Stimulated activated effector memory CD8-positive, alpha-beta T cell treated with anti-CD3 and anti-CD28 coated beads, Interleukin-12 subunit alpha, Interleukin-12 subunit beta, amount 100 ng/mL, for 72 hours (primary cell): ENCODE measurements around the gene CDC42.

Source experiments
- ATAC-seq: fragments of 150-1000 bp; cut with Tn5 transposase; 2 replicates; pipeline ENCODE4 v1.10.0; 2021
- DNase-seq, 2 donors: peaks; one replicate each; pipeline ENCODE4 v3.0.0; 2021 to 2022; ENCODE audit warnings: low spot score in 2 of 2
- H3K27ac Mint-ChIP-seq: one replicate; pipeline ENCODE4 v1.8.0; 2022; ENCODE audit warnings: mild to moderate bottlenecking, mixed read lengths
- H3K36me3 Mint-ChIP-seq: one replicate; pipeline ENCODE4 v1.8.0; 2022; ENCODE audit warnings: mild to moderate bottlenecking, mixed read lengths
- H3K4me1 Mint-ChIP-seq: one replicate; pipeline ENCODE4 v1.8.0; 2022; ENCODE audit warnings: mixed read lengths
- H3K4me3 Mint-ChIP-seq: one replicate; pipeline ENCODE4 v1.8.0; 2022; ENCODE audit warnings: mild to moderate bottlenecking, mixed read lengths
- H3K9me3 Mint-ChIP-seq: one replicate; pipeline ENCODE4 v1.8.0; 2022; ENCODE audit warnings: mixed read lengths

The CDC42 gene

GRCh38 chr1:22121421-22121911 is 69.0 kb downstream of the CDC42 start:
- DNase-seq: no peak
- H3K9me3 Mint-ChIP-seq: no peaks in the 10 kb centered on the region
- H3K27ac Mint-ChIP-seq: peak overlapping the region; percentile 83
- no peak overlapping the region for H3K4me3 Mint-ChIP-seq
- H3K4me1 Mint-ChIP-seq: peaks cover 15% of the 10 kb centered on the region
- ATAC-seq: no peak
- peaks cover 41% of the 10 kb centered on the region for H3K36me3 Mint-ChIP-seq

DNA sequence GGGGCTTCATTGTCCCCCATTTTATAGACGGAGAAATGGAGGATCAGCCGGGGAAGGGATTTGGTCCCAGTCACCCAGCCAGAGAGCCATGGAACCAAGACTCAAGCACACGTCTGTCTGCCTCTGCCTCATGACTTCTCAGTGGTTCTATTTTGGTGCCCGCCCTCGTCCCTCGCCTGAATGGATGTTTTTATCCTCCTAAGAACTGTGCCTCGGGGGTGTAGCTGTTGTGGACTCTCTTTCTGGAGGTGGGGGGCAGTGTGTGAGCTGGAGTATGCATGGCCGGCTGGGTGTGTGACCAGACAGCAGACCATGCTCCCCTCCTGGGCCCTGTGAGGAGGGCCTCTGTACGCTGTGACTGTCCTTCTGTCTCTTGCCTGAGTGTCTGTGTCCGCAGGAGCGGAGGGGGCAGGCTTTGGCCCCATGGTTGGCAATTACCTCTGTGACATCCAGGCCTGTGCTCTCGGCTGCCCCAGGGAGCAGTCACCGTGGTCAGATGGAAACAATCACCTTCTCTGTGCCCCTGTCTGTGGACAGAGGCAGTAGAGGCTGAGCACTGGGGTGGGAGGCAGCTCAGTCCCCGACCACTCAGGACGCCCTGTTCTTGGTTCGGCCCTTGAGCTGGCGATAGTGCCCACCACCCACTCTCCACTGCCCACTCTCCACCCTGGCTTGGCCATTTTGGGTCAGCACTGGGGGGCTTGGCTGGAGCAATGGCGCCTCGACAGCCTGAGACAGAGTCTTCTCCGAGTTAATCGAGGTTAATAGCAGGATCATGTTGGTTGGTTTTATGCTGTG is 70.0 kb downstream of the CDC42 start:
- Mint-ChIP-seq H3K4me1 (peaks cover 5% of the 10 kb centered on the region), H3K27ac (no peak overlapping the region), H3K36me3 (peaks cover 35% of the 10 kb centered on the region), H3K4me3 (no peak overlapping the region), H3K9me3 (no peaks in the 10 kb centered on the region)
- ATAC-seq: no peak
- no peak for DNase-seq

DNA sequence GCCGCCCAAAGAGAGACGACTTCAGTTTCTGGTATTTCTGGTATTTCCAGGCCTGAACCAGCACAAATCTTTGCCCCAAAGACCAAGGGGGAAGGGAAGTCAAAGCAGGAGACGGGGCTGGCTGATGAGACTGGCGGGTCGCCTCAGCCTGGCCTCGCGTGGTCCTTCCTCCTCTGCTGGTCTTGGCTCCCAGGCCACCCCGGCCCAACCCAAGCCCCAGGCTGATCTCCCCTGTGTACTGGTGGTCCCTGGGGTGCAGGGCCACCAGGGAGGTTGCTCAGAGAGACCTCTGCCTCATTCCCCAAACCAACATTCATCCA is 70.5 kb downstream of the CDC42 start:
- H3K4me3 Mint-ChIP-seq: no peak overlapping the region
- peaks cover 5% of the 10 kb centered on the region for H3K4me1 Mint-ChIP-seq
- no peak overlapping the region for H3K27ac Mint-ChIP-seq
- no peak for DNase-seq
- peaks cover 31% of the 10 kb centered on the region for H3K36me3 Mint-ChIP-seq
- no peaks in the 10 kb centered on the region for H3K9me3 Mint-ChIP-seq
- ATAC-seq: no peak

GRCh38 chr1:22123901-22124404 is 71.4 kb downstream of the CDC42 start:
- Mint-ChIP-seq H3K27ac (peak overlapping the region; percentile 60), H3K36me3 (peaks cover 23% of the 10 kb centered on the region)

DNA sequence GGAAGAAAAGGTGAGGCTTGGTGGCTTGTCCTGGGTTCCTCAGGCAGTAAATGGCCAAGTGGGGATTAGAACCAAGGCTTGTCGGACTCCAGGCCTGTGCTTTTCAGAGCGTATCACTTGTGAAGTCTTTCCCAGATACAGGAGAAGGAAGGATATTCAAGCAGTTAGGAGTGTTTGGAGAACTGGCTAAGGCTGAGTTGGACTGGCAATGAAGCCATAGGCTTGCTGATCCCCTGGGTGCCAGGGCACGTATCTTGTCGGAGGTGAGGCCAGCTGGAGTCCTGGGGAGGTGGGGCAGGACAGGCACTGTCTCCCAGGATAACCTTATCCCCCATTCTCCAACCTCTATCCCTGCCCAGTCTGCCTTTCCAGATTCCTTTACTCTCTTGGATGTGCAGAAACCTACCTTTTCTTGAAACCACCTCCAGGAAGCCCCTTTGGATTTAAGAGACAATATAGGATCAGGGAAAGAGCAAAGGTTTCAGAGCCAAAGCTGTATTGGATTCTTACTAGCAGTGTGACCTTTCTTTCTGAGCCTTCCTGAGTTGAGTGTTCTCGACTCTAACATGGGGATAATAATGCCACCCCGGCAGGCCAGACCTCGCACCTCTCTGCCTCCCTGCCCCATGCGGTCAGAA is 72.2 kb downstream of the CDC42 start:
- DNase-seq (no peak), ATAC-seq (no peak)
- Mint-ChIP-seq H3K27ac (peak overlapping the region; percentile 60), H3K4me1 (peaks cover 5% of the 10 kb centered on the region), H3K36me3 (peaks cover 21% of the 10 kb centered on the region), H3K4me3 (no peak overlapping the region), H3K9me3 (no peaks in the 10 kb centered on the region)

More at GRCh38 chr1:22123901-22124404, 71.4 kb downstream of the CDC42 start:
- DNase-seq: no peak
- Mint-ChIP-seq H3K4me3 (no peak overlapping the region), H3K9me3 (no peaks in the 10 kb centered on the region), H3K4me1 (peaks cover 5% of the 10 kb centered on the region)
- no peak for ATAC-seq

- Mint-ChIP-seq H3K4me1 (peaks cover 5% of the 10 kb centered on the region), H3K27ac (no peak overlapping the region), H3K36me3 (peaks cover 11% of the 10 kb centered on the region), H3K4me3 (no peak overlapping the region), H3K9me3 (no peaks in the 10 kb centered on the region)
- ATAC-seq (no peak), DNase-seq (no peak)
Measured at GRCh38 chr1:22126531-22126930, 74.0 kb downstream of the CDC42 start.

DNA sequence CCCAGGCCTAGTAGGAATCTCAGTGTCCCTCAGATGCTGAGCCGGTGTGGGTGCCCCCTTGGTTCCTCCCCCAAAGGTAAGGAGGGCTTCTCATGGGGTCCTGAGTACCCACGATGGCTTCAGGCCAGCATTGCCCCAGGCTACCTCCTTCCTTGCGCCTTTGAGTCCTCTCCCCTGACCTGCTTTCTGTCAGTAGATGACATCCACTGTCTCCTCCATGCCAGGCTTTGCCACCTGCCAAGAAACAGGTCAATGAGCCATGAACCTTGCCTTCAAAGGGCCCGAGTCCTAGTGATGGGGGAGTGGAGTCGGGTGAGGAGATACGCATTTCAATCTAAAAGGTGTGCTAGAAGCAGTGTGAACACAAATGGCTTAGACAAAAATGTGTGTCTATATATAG is 74.7 kb downstream of the CDC42 start:
- Mint-ChIP-seq H3K27ac (no peak overlapping the region), H3K4me1 (peaks cover 5% of the 10 kb centered on the region), H3K9me3 (no peaks in the 10 kb centered on the region), H3K4me3 (no peak overlapping the region), H3K36me3 (peaks cover 11% of the 10 kb centered on the region)
- DNase-seq: no peak
- ATAC-seq: no peak

GRCh38 chr1:22127731-22128130 is 75.2 kb downstream of the CDC42 start:
- Mint-ChIP-seq H3K27ac (no peak overlapping the region), H3K4me3 (no peak overlapping the region), H3K4me1 (peaks cover 5% of the 10 kb centered on the region), H3K36me3 (peaks cover 11% of the 10 kb centered on the region), H3K9me3 (no peaks in the 10 kb centered on the region)
- DNase-seq (no peak), ATAC-seq (no peak)

DNA sequence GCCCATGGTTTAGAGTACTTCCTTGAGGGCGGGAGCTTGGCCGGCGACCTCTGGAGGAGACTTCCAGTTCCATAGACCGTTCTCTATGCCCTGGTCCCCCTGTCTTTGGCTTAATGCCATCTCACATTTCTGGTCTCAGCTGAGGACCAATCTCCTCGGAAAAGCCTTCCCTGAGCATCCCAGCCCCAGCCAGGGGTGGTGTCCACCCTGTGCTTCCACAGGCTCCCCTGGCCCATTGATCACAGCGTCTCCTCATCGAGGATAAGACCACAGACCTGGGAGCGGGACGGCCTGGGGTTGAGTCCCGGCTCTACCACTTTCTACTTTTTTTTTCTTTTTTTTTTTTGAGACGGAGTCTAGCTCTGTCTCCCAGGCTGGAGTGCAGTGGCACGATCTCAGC is 75.9 kb downstream of the CDC42 start:
- Mint-ChIP-seq H3K9me3 (no peaks in the 10 kb centered on the region), H3K4me3 (no peak overlapping the region), H3K27ac (no peak overlapping the region)

DNA sequence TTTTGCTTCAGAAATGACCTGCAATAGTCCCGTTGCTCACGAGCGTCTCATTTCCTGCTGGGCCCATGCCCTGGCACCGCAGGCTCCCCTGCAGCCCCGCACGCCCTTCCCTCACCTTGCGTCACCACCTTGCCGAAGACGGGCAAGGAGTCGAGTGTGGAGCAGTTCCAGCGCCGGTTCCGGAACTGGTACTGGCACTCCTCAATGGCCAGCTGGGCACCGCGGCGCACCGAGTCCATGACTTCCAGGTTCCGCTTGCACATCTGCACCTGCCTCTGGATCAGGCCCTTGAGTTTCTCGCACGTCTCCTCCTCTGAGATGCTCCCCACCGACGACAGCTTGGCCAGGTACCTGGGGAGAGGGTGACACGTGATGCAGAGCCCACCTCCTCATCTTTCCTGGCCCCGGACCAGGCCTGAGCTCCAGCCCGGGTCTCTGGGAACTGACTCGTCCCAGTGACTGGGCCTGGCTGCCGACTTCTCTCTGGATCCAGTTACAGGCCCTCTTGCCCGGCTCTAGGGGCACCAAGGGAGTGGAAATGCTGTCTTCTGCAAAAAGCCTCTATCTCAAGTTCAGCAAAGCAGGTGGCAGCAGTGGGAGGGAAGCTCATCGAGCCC is 77.1 kb downstream of the CDC42 start:
- Mint-ChIP-seq H3K4me3 (no peak overlapping the region), H3K9me3 (no peaks in the 10 kb centered on the region), H3K36me3 (peaks cover 11% of the 10 kb centered on the region), H3K4me1 (no peaks in the 10 kb centered on the region), H3K27ac (no peak overlapping the region)
- no peak for ATAC-seq
- no peak for DNase-seq

More for the DNA sequence above, 75.9 kb downstream of the CDC42 start:
- DNase-seq (no peak), ATAC-seq (no peak)
- H3K4me1 Mint-ChIP-seq: peaks cover 5% of the 10 kb centered on the region
- peaks cover 11% of the 10 kb centered on the region for H3K36me3 Mint-ChIP-seq

DNA sequence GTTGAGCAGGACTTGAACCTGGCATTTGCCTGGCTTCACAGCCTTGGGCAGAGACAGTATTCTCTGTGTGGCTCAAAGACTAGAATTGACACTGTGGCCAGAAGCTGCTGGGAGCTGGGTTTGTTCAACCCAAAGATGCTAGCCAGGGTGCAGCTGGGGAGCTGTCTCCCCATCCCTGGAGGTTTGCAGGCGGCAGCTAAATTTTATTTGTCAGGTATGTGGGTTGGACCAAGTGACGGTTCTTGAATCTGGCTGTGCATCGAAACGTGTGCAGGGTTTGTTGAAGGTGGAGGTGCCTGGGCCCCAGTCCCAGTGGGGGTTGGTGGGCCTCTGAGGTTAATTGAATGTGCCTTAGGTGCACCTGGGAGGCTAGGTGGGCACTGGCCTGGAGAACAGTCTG is 78.6 kb downstream of the CDC42 start:
- Mint-ChIP-seq H3K4me1 (no peaks in the 10 kb centered on the region), H3K36me3 (peaks cover 6% of the 10 kb centered on the region), H3K4me3 (no peak overlapping the region), H3K27ac (no peak overlapping the region), H3K9me3 (no peaks in the 10 kb centered on the region)
- no peak for ATAC-seq
- no peak for DNase-seq

DNA sequence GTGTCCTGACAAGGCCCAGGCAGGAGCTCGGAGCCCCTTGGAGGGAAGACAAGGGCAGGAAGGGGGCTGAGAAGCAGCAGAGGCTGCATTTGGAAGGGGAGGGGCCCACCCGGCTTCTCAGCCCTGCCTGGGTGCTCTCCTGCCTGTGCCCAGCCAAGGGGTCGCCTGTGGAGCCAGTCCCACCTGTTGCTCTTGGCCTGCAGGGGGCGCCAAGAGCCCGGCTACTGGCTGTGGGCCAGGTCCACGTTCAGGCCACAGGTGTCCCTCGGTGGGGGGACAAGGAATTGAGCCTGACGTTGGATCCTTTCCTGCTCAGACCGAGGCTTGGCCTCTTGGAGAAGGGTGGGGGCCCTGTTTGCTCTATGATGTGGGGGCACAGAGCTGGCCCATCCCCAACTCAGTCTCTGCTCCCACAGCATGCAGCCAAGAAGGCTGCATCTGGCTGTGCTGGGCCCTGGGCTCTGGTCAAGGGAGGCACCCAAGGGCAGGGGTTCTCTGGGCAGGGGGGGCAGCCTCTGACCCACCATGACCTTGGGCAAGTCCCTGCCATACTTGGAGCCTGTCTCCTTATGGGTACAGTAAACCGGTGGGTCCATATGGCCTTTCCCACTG is 79.5 kb downstream of the CDC42 start:
- peak; percentile 60 to 81 for DNase-seq
- Mint-ChIP-seq H3K36me3 (peaks cover 6% of the 10 kb centered on the region), H3K4me1 (no peaks in the 10 kb centered on the region), H3K4me3 (no peak overlapping the region), H3K9me3 (no peaks in the 10 kb centered on the region), H3K27ac (no peak overlapping the region)
- ATAC-seq: peak; percentile 67

DNA sequence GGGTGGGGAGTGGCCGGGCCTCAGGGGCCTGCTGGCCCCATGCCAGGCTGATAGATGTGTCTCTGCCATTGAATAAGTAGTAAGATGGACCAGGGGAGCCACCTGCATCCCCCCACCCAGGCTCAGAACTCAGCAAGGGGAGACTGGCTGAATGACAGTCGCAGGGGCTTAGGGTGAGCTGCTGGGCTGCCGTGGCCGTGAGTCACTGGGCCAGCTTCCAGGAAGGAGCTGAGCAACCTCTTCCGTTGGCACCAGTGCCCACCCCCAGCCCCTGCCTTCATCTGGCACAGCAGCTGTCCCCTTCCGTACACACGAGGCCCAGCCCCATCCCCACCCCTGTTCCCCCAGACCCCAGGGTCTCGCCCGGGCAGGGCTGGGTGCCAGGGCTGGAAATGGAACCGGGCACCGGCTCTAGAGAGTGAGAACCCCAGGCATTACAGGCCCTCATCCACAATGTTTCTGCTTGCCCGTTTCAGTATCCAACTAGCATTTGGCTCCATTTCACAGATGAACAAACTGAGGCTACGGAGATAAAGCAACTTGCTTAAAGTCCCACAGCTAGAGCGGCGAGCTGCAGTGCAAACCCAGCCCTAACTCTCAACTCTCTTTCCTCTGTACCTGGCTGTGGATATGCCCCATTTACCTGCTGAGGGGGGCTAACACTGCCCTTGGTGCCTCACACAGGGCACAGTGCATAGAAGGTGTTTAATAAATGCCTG is 80.2 kb downstream of the CDC42 start:
- H3K4me3 Mint-ChIP-seq: no peak overlapping the region
- no peak for DNase-seq
- no peaks in the 10 kb centered on the region for H3K4me1 Mint-ChIP-seq
- ATAC-seq: no peak
- H3K27ac Mint-ChIP-seq: no peak overlapping the region
- H3K9me3 Mint-ChIP-seq: no peaks in the 10 kb centered on the region
- H3K36me3 Mint-ChIP-seq: peaks cover under 1% of the 10 kb centered on the region

DNA sequence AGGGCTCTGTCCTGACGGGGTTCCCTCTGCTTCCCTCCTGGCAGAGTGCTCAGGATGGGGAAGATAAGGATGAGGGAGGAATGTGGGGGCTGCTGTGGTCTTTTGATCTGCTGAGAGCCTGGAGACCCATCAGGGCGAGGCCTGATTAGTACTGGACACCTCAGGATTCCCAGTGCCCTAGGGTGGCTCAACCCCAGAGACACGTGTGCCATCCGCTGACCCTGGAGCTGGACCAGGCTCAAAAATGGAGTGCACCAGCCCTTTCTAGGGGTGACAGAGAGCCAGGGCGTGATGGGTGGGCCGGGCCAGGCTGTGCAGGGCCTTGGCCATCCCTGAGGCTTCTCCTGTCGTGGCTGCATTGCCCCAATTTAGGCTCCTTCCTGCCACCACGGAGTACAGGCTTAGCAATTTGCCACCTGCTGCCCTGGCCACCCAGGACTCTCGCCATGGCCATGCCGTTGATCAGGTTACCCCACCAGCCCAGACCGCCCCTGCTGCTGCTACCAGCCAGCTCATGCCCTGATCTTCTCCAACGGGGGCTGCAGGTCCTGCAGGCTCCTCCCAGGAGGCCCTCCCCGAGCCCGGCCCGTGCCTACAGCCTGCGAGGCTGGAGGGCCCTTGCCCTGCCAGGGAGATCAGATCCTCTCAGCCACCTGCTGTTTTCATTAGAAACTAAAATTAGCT is 80.9 kb downstream of the CDC42 start:
- H3K36me3 Mint-ChIP-seq: no peaks in the 10 kb centered on the region
- H3K9me3 Mint-ChIP-seq: no peaks in the 10 kb centered on the region
- DNase-seq (no peak), ATAC-seq (no peak)
- no peaks in the 10 kb centered on the region for H3K4me1 Mint-ChIP-seq
- H3K27ac Mint-ChIP-seq: no peak overlapping the region
- H3K4me3 Mint-ChIP-seq: no peak overlapping the region
